GM21717 (cell line): ENCODE data around the gene CCNY.

ENCODE experiments used
- ATAC-seq: cut with Tn5 transposase; IDR thresholded peaks from one replicate; pipeline ENCODE4 v1.9.1; 2021; ENCODE audit warnings: mild to moderate bottlenecking, moderate library complexity; ENCODE audit not compliant: unreplicated experiment

CCNY gene

DNA sequence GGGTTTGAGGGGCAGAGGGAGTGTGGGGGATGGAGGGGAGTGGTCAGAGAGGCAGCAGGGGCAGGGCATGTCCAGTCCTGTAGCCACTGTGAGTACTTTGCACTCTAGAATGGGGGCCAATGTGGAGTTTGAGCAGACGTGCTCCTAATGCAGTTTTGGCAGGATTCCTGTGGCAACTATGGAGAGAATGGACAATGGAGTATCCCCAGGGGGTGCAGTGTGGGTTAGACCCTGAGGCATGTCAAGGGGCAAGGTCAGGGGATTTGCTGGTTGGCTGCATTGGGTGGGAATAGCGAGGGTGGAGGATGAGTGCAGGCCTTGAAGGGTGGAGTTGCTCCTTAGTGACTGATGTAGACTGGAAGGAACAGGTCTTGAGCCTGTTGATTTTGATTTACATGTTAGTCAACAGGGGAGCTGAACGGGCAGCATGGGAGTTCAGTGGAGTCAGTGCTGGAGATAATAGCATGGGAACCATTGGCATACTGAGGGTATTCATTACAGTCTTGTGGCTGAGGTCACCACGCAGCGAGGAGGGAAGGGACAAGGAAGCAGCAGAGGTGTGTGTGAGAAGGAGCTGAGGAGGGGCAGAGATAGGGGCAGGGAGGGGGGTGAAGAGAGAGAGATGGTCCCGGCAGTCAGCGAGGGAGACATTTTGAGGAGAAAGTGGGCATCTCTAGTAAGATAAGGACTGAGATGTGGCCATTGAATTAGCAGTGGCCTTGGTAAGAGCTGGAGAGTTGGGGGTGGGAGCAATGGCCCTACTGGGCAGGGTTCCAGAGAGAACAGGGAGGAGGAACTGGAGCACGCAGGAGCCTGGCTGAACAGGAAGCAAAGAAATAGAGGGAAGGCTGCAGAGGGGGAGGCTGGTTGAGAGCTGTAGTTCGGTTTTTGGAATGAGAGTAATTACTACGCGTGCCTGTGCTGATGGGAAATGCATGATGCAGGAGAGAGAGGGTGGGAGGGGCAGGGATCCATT, 112.7 kb downstream of the CCNY start:
- no peak for ATAC-seq

DNA sequence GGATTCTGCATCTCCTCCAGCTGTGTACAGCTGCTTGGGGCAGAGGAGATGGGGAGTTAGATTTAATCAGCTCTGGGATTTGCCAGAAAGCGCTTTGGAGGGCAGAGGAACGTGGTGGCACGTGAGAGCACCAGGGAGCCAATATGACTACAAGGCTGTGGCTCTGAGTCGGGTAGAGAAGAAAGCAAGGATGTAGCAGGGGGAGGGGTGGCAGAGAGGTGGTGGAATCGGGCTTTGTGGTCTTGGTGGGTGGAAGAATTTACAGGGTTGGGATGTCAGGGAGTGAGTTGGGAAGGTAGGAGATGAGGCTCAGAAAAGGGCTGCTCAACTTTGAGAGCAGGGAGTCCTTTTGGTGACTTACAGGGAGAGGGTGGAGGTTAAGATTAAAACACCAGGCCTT, 113.6 kb downstream of the CCNY start:
- no peak for ATAC-seq

DNA sequence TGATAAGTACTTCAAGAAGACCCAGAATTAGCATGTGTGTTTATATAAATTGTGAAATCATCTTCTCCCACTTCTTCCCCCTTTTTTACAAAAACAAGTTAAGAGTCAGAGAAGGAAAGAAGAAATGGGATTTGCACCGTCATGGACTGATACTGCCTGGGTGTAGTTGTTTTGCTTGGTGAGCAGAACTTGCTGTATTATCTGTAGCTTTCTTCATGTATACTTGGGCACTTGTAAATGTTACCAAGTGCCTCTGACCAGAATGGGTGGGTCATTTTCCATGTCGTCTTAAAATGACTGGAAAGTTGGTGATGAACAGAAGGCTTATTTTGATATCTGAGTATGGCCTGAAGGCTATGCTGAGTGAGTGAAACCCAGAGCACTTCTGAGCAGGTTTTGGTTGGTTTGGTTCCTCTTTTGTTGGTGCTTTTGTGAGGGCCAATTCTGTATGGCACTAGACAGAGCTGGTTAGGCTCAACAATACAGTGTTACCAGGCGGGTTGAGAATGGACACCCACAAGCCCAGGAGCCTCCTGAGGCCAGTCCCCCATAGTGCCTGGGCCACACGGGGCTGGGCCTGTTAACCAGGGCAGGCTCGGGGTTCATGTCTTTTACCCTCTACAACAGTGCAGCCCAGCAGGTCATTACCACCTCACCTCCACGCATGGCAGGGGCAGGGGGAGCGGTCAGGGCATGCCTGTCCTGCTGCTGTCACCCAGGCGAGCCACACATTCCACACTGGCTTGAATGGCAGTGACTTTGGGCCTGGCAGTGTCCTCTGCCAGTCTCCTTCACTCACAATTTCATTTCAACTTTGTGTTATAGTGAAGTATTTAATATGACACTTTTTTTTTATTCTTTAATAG, 115.1 kb downstream of the CCNY start:
- peak; percentile 98 for ATAC-seq

DNA sequence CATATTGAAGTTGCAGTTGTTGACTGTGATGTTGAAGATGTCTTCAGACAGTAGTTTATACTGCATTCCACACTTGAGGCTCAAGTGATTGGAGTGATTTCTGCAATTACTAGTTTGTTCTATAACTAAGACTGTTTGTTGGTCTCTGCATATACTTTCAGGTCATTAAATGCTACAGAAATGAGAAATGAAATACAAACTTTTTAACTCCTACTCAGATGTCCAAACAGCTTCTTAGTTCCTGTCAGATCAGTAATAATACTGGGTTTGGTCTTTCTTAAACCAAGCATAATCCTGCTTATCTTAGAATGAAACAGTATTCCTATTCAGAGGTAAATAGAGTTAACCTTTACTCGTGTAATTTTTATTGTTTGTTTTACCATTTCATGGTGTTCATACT, 115.9 kb downstream of the CCNY start:
- no peak for ATAC-seq

DNA sequence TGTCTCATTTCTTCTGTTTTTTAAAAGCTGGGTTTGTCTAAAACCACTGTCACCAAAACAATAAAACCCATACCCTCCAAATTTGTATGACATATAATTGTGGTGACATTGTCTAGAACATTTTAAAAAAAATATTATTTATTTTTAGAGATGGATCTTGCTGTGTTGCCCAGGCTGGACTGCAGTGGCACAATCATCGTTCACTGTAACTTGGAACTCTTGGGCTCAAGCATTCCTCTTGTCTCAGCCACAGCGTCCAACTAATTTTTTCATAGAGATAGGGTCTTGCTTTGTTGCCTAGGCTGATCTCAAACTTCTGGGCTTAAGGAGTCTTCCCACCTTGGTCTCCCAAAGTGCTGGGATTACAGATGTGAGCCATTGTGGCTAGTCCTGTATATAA, 116.5 kb downstream of the CCNY start:
- no peak for ATAC-seq

- ATAC-seq: no peak
Measured at GRCh38 chr10:35453855-35454532, 117.7 kb downstream of the CCNY start.

DNA sequence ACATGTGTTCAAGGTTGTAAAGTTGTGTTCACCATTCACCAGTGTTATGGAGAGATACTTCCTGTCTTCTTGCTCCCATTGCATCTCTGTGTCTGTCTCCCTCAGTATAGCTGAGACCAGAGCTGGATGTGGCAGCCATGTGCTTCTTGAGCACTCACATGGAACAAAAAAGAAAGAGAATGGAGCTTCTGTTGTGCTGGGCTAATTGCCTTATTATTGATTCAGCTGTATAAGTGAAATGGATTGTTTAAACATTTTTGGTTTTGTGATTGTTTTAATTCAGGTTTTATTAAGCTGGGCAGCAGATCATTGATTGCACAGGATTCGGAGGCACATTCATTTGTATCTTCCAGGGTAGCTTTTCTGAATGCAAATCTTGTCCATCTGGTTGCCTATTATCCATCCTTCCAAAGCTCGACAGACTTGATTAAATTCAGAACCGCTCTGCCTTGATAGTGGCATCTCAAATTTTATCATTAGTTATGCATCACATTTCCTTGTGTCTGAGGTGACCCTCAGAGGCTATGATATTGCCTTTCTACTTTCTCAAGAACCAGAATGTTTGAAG, 119.9 kb downstream of the CCNY start:
- no peak for ATAC-seq

DNA sequence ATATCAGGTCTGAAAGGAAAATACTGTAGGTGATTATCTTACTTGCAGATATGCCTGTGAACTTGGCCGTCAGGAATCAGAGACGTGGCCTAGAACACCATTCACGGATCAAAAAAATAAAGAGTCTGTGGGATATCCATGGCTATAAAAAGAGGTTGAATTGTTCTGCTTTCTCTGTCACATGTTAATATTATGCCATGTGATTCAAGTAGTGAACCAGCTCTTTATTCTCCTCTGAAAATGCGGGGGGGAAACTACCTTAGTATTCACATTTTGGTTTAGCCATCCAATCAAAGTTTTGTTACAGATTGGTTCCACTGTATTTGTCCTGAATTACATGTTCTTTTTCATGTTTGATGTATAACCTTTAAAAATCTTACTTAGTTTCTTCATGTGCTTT, 120.5 kb downstream of the CCNY start:
- ATAC-seq: no peak

GRCh38 chr10:35458500-35459448, 122.5 kb downstream of the CCNY start:
- ATAC-seq: no peak

GRCh38 chr10:35459449-35459847, 123.1 kb downstream of the CCNY start:
- ATAC-seq: no peak

DNA sequence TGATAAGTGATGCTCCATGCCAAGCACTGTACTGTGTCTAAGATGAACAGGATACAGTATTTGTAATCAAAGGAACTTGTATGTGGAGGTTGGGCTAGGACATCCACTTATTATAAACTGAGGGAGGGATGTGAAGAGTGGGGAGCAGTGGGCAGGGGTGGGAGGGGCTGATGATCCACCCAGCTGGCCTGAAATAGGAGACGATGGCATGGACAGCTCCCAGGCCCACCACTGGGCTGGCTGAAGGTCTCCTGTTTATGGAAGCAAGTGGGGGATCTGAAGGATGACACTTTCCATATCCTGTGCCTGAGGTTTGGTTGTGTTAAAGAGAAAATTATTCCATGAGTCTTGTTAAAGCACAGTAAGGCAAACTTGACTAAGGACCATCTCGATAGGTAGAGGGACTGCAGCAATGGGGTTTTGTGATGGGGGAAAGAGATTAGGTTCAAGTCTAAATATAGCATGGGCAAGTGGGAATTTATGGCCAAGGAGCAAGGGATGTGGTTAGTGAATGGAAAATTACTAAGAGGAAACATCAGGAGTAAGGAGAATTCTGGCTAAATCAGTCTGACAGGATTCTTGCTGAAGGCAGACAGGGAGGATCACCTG, 124.6 kb downstream of the CCNY start:
- ATAC-seq: no peak

- peak; percentile 84 for ATAC-seq
Measured at GRCh38 chr10:35462491-35462934, 126.2 kb downstream of the CCNY start.

GRCh38 chr10:35463105-35463867, 127.0 kb downstream of the CCNY start:
- ATAC-seq: no peak

DNA sequence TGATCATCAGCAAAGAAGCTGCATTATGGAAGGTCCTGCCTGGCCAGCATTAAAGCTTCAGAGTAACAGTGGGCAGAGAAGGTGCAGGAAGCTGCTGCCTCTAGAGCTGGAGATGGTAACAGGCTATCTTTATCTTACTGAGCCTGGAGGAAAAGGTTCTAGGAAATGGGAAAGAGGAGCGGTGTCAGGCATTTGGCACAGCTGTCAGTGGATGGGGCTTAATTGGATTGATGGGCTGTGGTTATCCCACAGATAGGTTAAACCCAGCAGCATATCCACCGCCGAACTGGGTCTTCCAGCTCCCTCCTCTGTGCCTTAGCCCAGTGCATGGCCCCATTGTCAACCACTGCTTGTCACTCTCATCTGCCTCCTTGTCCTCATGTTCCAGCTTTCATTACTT, 127.6 kb downstream of the CCNY start:
- no peak for ATAC-seq

GRCh38 chr10:35464825-35465456, 128.6 kb downstream of the CCNY start:
- ATAC-seq: no peak

GRCh38 chr10:35465673-35466072, 129.4 kb downstream of the CCNY start:
- ATAC-seq: no peak

DNA sequence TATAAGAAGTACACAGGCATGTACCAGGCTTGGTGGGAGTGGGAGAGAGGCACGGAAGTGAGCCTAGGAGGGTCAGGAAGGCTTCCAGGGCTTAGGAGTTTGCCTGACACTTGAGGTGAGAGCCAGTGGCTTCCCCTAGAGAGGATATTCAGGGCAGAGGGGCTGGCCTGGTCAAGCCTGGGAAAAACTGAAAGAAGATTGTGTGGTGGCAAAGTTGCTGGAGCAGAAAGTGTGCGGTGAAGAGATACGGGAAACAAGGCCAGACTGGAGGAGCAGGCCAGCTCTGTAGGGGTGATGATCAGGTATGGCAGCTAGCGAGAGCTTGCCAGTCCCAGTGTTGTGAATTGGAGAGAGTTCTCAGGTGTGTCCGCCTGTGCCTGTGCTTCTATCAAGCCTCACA, 129.9 kb downstream of the CCNY start:
- ATAC-seq: no peak

DNA sequence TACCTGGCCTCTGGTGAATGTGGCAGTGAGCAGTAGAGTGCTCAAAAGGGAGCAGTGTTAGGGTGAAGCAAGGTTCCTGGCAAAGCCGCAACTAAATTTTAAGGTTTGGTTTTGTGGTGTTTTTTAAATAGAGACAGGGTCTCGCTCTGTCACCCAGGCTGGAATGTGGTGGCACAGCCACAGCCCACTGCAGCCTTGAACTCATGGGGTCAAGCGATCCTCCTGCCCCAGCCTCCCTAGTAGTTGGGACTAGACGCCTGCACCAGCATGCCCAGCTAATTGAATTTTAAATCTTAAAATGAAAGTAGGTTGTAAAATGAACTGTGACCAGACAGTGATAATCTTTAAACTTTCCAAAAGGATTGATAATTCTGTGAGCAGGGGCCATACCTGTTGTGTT, 130.4 kb downstream of the CCNY start:
- ATAC-seq: no peak
